GM21825 (cell line): ENCODE measurements around the gene PRKAG2.

ENCODE experiments used
- ATAC-seq: cut with Tn5 transposase; IDR thresholded peaks from one replicate; pipeline ENCODE4 v1.9.1; 2021; ENCODE audit warnings: mild to moderate bottlenecking, moderate library complexity; ENCODE audit not compliant: unreplicated experiment

PRKAG2 gene

GRCh38 chr7:151634643-151635042 lies 242.3 kb downstream of the PRKAG2 start:
- ATAC-seq, result no peak

GRCh38 chr7:151633516-151633812 lies 243.5 kb downstream of the PRKAG2 start:
- no peak for ATAC-seq

GRCh38 chr7:151632750-151633515 lies 244.0 kb downstream of the PRKAG2 start:
- ATAC-seq, result peak; percentile 56

GRCh38 chr7:151631953-151632749 lies 244.8 kb downstream of the PRKAG2 start:
- peak; percentile 73 for ATAC-seq

- no peak for ATAC-seq
Measured at GRCh38 chr7:151631570-151631952, 245.4 kb downstream of the PRKAG2 start.

- no peak for ATAC-seq
Measured at GRCh38 chr7:151630851-151631569, 245.9 kb downstream of the PRKAG2 start.

- no peak for ATAC-seq
Measured at GRCh38 chr7:151630358-151630757, 246.6 kb downstream of the PRKAG2 start.

- no peak for ATAC-seq
Measured at GRCh38 chr7:151629713-151630272, 247.1 kb downstream of the PRKAG2 start.

- ATAC-seq, result no peak
Measured at GRCh38 chr7:151628846-151629604, 247.9 kb downstream of the PRKAG2 start.

- no peak for ATAC-seq
Measured at GRCh38 chr7:151626422-151627115, 250.3 kb downstream of the PRKAG2 start.

- no peak for ATAC-seq
Measured at GRCh38 chr7:151625606-151626005, 251.3 kb downstream of the PRKAG2 start.

- no peak for ATAC-seq
Measured at GRCh38 chr7:151624246-151624928, 252.5 kb downstream of the PRKAG2 start.

- ATAC-seq, result no peak
Measured at GRCh38 chr7:151623766-151624165, 253.1 kb downstream of the PRKAG2 start.

GRCh38 chr7:151621961-151622360 lies 255.0 kb downstream of the PRKAG2 start:
- no peak for ATAC-seq

- no peak for ATAC-seq
Measured at GRCh38 chr7:151616443-151617213, 260.3 kb downstream of the PRKAG2 start.

GRCh38 chr7:151615784-151616183 lies 261.1 kb downstream of the PRKAG2 start:
- no peak for ATAC-seq

GRCh38 chr7:151615058-151615457 lies 261.9 kb downstream of the PRKAG2 start:
- no peak for ATAC-seq

GRCh38 chr7:151614019-151614418 lies 262.9 kb downstream of the PRKAG2 start:
- ATAC-seq, result no peak

GRCh38 chr7:151611878-151612277 lies 265.0 kb downstream of the PRKAG2 start:
- no peak for ATAC-seq
